ENCODE data around the gene FAM117A.
"Not testable (repeated sequence)": the region's sequence is repeated elsewhere in the genome, so short reads cannot be mapped to it uniquely, and the experiment has no call there.

FAM117A gene

GRCh38 chr17:49762151-49762941 is 1.6 kb downstream of the FAM117A start:
- DNase-seq: no peak

GRCh38 chr17:49760932-49761558 is 2.9 kb downstream of the FAM117A start:
- DNase-seq: no peak

- DNase-seq: no peak
Observed at GRCh38 chr17:49760296-49760695, 3.6 kb downstream of the FAM117A start.

GRCh38 chr17:49759203-49759602 is 4.7 kb downstream of the FAM117A start:
- DNase-seq: no peak

- DNase-seq: not testable (repeated sequence)
Observed at GRCh38 chr17:49758464-49759010, 5.4 kb downstream of the FAM117A start.

- DNase-seq: no peak
Observed at GRCh38 chr17:49757151-49757777, 6.7 kb downstream of the FAM117A start.

GRCh38 chr17:49756323-49757150 is 7.4 kb downstream of the FAM117A start:
- no peak for DNase-seq

GRCh38 chr17:49755663-49756283 is 8.2 kb downstream of the FAM117A start:
- DNase-seq: no peak

- DNase-seq: no peak
Observed at GRCh38 chr17:49753959-49754391, 10.0 kb downstream of the FAM117A start.

- no peak for DNase-seq
Observed at GRCh38 chr17:49752508-49752907, 11.4 kb downstream of the FAM117A start.

- DNase-seq: no peak
Observed at GRCh38 chr17:49749730-49750129, 14.2 kb downstream of the FAM117A start.

GRCh38 chr17:49748791-49749190 is 15.1 kb downstream of the FAM117A start:
- no peak for DNase-seq

- no peak for DNase-seq
Observed at GRCh38 chr17:49748223-49748622, 15.7 kb downstream of the FAM117A start.

- DNase-seq: no peak
Observed at GRCh38 chr17:49747632-49748031, 16.3 kb downstream of the FAM117A start.

GRCh38 chr17:49746791-49747490 is 17.0 kb downstream of the FAM117A start:
- no peak for DNase-seq

- DNase-seq: no peak
Observed at GRCh38 chr17:49745175-49746139, 18.5 kb downstream of the FAM117A start.

- no peak for DNase-seq
Observed at GRCh38 chr17:49742166-49742638, 21.7 kb downstream of the FAM117A start.

- DNase-seq: no peak
Observed at GRCh38 chr17:49741692-49742076, 22.2 kb downstream of the FAM117A start.

GRCh38 chr17:49741009-49741691 is 22.8 kb downstream of the FAM117A start:
- DNase-seq: no peak
